Ramos (cell line): Measurements from ENCODE around the gene AP4B1.

Experiments
- in situ Hi-C: fragments of 300-500 bp; cut with MboI; formaldehyde crosslinking; loops from one replicate; pipeline ENCODE4 v1.14.3; 2022; ENCODE audit warnings: low sequenced_read_pairs; ENCODE audit not compliant: unreplicated experiment

Gene AP4B1

DNA sequence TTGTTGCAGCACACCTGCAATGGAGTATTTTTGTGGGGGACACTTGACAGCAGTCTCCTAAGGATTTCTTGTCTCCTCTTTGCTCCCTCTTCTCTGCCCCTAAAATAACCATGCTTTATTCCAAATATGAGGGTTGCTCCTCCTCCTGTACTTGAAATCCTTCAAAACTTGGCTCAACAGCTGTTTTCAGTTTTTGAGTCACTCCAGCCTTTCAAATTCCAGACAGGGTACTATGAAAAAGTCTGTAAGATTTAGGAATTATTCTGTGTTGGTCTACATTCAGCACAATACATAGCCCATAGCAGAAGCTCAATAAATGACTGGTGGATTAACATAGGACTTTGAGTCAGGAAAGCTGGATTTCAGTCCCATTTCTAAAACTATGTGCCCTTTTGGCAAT is 5.5 kb downstream of the AP4B1 start:
- in situ Hi-C loops, result no loop called here

DNA sequence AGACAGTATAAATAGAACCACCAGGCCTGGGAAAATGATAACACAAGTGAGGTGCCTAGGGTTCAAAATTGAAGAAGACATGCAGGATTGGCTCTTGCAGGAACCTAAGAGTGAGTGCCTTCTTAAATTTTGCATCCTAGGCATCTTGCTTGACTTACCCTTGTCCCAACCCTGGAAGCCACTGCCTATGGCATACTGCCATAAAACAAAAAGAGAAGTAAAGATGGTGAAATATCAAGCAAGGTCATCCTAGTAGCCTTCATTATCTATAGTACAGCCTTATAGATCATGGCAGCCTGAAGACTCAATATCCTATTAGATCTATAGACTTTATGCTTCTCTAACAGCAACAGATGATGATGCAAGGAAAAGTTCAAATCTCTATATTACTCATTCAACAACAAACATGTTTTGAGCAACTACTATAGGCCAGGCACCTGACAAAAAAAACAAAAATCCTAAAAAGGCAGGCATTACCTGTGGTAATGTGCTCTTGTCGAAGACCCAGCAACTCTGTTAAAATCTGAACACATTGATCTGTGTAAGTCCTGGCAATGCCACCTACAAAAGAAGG is 6.3 kb downstream of the AP4B1 start:
- in situ Hi-C loops, result no loop called here

DNA sequence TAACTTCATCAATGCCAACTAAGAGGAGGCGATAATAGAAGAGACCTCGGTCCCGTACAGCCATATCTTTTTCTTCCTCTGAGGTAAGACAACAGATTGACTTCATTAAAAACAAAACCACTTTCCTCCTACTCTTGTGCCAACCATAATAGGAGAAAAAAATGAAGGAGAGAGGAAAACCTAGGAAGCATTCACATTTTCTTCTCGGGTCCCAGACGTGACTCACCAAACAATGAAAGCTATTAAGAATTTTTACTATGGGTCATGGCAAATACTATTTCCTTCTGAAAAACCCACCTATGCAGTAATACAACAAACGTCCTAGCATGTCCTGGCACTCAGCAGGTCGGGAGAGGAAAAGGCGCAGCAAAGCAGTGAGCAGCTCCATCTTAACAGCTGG is 8.6 kb downstream of the AP4B1 start:
- in situ Hi-C loops, result no loop called here

DNA sequence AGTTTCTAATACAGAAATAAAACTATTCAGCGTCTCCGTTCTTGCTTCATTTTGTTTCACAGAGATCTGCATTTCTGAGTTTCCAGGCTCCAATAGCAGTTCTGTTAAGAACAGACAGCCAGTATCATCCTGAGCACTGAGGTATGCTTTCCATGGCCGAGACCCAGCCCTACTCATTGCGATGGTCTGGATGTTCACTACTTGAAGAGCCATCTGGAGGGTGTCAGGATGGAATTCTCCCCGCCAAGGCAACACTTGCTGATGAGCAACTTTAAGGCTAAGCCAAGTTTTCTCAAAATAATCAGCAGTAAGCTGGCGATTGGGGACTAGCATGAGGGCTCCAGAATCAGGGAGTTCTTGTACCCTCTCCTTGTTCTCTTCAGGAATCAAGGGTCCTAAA is 9.5 kb downstream of the AP4B1 start:
- in situ Hi-C loops, result no loop called here

DNA sequence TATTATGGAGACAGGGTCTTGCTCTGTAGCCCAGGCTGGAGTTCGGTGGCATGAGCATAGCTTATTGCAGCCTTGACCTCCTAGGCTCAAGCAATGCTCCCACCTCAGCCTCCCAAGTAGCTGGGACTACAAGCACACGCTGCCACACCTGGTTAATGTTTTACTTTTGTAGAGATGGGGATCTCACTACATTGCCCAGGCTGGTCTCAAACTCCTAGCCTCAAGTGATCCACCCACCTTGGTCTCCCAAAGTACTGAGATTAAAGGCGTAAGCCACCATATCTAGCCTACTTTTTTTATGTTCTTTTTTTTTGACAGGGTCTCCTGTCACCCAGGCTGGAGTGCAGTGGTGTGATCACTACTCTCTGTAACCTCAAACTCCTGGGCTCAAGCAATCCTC is 11.3 kb downstream of the AP4B1 start:
- in situ Hi-C loops, result no loop called here

DNA sequence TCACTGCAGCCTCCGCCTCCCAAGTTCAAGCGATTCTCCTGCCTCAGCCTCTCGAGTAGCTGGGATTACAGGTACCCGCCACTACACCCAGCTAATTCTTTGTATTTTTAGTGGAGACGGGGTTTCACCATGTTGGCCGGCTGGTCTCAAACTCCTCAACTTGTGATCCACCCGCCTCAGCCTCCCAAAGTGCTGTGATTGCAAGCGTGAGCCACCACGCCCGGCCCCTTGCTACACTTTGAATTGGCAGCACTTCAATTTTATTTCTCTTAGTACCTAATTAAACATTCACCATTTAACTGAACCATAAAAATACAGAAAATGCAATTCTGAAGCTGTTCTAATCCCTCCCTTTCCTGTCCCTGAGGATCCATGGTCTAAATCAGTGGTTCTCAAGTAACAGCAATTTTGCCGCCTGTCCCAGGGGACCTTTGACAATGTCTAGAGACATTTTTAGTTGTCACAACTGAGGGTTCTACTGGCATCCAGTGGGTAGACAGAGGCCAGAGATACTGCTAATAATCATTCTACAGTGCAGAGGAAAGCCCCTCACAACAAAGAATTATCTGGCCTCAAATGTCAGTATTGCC is 12.9 kb downstream of the AP4B1 start:
- in situ Hi-C loops, result no loop called here

DNA sequence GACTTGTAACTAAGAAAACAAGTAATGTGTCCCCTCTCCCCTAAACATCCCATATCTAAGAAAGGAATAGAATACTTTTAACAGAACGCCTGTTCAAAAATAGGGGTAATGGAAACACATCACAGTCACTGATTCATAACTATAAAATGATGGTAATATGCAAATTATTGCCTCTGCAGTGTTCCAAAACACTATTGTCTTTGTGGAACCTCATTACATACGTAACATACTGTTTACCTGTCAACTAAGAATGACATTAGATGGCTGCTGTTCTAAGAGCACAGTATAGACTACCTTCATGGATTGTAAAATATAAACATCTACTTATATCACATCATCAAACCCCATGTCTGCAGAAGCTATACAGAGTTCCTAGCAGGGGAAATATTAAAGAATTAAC is 13.8 kb downstream of the AP4B1 start:
- in situ Hi-C loops, result no loop called here

DNA sequence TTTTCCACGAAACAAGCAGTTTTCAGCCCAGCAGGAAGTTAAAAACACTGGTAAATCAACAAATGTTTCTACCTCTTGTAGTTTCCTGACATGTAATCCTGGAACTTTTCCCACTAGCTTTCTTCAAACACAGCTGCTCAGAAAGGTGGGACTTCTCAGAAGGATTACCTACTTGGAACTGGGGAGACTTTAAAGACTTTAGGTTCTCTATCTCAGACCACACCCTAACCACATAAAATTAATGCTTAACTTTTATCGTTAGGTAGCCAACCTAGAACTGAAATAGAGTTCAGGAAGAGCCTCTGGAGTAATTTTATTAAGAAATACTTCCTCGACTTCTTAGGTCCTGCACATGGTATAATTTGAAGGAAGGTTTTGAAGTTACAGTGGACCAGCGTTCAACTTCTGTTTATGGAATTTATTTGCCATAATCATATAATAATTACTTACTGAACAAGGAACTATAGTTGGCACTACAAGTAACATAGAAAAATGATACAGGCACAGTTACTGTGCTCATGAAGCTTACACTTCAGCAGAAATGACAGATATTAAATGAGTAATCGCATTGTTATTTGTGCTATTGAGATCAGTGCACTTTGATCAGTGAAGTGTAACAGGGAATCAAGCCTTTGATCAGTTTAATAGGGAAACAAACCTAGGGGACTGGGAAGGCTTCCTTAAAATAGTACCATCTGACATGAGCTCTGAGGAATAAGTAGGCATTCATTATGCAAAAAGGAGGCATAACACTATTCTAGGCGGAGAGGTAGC is 17.0 kb downstream of the AP4B1 start, which contains the start of gene BCL2L15:
TSS of gene BCL2L15 (minus strand) at position 180 of the 774 bp plus-strand sequence. CDS start 206 bp downstream, outside the sequence.
- in situ Hi-C loops, result no loop called here

DNA sequence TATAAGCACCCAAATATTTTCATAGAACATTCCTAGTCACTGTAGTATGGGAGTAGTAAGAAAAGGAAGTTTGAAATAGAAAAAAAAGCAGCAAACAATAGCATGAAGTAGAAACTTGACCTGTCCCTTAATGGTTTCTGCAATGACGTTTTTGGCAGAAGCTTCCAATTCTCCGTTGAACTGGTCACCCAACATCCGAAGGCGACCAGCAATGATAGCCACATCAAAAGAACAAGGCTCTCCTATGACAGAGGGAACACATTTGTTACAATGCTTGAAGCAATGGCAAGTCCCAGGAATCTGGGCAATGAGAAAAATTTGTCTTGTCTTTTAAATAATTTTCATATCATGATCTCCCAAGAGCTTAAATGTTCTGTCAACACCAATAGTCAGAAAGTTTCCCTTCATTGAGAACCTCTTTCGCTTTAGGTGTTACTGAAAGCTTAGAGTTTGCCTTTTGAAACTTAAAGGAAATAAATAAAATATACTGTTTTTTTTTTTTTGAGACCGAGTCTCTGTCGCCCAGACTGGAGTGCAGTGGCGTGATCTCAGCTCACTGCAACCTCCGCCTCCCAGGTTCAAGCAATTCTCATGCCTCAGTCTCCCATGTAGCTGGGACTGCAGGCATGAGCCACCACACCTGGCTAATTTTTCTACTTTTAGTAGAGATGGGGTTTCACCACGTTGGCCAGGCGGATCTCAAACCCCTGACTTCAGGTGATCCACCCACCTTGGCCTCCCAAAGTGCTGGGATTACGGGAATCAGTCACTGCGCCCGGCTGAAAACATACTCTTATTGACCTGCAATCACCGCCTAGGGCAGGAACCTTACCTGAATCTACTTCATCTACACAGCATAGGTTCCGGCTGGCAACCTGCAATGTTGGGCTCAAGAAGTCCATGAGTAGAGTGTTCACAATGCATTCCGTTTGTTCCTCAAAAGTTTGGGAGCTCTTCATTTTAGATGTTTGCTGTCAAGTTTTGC is 17.9 kb downstream of the AP4B1 start:
- in situ Hi-C loops, result no loop called here

DNA sequence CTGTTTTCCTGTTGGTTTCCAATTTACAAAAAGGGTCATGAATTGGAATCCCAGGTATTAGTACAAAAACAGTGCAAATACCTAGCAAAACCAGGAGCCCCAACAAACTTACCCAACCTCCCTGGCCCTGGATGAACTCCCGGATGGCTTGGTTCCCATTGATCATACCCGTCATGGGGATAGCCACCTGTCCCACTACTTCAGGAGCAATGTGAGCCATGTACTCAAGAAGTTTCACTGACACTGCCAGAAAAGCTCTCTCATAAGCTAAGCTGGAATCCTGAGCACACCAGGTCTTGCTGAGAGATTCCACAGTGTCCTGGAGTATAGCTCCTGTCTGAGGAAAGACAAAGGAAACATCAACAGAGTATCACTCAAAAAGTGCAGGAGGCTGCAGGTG is 22.9 kb downstream of the AP4B1 start:
- in situ Hi-C loops, result no loop called here

DNA sequence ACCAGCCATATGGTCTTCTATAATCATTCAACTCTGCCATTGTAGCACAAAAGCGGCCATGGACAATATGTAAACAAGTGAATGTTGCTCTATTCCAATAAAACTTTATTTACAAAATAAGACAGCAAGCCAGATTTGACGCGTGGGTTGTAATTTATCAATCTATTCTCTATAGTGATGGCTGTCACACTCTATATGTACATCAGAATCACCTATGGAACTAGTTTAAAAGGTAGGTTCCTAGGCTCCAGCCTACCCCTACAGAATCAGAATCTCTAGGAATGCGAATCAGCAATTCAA is 24.9 kb downstream of the AP4B1 start:
- in situ Hi-C loops, result no loop called here

DNA sequence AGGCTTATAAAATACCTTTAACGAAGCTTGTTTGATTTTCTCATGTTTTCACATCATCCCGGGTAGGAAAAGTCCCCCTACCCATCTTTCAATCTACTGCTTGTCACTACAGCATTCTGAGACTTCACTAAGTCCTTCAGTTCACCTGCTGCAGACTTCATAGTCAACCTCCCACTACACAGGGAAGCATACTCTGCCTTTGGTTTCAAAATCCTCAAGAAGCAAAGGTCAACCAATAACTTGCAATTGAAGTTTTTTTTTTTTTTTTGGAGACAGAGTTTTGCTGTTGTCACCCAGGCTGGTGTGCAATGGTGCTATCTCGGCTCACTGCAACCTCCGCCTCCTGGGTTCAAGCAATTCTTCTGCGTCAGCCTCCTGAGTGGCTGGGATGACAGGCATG is 28.4 kb downstream of the AP4B1 start:
- in situ Hi-C loops, result no loop called here

DNA sequence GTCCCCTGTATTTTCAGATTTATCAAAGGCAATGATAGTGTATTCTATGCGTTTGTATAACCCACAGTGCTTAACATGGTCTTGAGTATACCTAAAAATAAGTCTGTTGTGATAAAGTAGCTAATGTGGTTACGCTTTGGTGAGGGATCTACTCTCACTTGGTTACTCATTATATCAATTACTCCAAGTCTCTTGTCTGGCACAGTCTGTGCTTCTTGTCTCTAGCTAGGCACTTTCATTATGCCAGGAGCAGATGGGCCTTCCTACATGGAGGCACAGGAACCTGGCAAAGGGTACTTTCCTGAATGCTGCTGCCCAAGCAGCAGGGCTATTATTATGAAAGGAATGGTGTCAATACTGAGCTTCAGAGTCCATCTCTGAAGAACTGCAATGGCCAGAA is 28.9 kb downstream of the AP4B1 start:
- in situ Hi-C loops, result no loop called here

DNA sequence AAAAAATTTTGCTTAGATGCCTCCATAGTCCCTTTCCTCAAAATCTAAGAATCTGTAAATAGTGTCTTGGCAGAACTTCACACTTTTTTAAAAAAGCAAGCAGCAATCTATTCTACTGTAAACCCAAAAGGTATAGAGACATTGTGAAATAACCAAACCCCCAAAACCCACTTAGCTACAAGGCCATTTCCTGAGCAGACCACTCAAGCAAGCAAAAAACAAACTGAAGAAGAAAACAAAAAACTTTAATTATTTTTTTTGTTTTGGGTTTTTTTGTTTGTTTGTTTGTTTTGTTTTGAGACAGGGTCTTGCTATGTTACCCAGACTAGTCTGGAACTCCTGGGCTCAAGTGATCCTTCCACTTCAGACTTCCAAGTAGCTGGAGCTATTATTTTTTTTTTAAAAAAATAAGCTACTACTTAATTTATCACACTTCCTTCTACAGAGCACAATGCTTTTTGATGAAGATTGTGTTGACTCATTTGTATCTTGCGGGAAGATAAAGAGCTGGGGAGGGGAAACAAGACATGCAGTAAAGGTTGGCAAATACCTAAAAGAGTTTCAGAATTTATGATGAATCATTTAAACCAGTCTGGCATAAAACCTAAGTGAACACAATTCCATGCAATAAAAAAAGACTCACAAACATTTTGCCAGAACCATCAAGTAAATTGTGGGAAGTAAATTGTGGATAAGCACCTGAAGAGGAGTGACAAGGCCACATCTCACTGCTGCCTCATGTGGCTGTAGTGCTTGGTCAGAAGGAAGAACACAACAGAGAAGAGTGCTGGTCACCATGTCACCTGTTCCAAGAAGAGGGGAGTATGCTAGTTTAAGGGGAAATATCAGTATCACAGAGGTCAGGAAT is 30.4 kb downstream of the AP4B1 start:
- in situ Hi-C loops, result no loop called here

DNA sequence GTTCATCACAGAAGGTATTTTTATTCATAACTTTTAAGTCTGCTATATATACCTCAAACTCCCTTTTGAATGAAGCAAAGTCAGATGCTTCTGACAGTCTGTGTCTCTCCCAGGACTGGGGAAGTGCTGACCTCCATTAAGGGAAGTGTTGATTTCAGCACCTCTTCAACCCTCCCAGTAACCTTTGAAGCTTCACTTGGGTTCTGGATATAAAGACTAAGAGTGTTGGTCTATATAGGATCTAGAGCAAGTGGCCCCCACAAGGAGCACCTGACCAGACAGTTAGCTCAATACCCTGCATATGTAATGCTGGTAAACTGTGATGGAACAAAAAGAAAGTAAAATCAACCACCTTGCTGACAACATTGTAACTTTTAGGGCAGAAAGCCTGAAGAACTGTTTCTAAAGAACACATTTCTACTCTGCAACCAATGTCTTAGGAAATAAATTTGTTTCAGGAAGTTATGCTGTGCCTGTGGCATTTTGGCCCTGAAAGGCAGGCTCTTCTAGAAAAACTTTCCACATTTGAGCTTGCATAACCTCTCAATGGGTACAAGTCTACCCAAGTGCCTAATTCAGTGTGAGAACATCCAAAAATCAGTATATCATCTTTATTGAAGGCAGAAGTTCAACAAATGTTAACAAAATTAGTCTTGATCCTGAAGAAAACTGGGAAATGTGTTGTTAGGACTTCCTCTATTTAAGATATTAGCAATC is 32.2 kb downstream of the AP4B1 start:
- in situ Hi-C loops, result no loop called here

DNA sequence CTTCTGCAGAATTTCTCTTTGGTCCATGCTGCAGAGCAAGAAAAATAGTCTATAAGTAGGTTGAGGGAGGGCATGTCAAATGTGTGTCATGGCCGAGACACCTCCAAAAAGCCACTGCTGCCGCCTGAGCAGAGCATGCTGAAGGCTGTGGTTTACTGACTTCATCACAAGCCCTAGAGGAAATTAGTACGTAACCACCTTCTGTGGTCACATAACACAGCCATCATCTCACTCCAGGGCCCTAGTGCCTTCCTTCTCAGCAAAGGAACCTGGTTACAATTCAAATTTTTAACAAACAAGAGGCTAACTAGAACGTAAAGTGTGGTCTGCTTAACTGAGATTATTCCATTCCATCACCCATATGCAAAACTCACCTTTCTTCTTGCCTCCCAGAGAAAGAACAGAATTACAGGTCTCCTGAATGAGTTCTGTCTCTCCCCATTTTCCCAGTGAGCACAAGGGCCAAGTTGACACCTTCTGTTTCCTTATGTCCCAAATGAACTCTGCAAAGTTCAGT is 32.9 kb downstream of the AP4B1 start, which contains the start of gene PTPN22:
TSS of gene PTPN22 (minus strand) at position 116 of the 517 bp plus-strand sequence.
- in situ Hi-C loops, result no loop called here

DNA sequence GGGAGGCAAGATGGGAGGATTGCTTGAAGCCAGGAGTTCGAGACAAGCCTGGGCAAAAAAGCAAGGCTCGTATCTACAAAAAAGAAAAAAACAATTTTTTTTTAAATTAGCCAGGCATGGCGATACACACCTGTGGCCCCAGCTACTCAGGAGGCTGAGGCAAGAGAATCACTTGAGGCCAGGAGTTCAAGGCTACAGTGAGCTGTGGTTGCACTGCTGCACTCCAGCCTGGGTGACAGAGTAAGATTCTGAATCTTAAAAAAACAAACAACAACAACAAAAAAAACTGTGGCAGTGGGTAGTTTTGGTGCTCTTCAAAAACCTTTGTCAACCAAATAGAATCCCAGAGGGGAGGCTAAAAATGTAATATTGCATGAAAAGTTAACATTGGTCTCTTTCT is 33.8 kb downstream of the AP4B1 start:
- in situ Hi-C loops, result no loop called here

DNA sequence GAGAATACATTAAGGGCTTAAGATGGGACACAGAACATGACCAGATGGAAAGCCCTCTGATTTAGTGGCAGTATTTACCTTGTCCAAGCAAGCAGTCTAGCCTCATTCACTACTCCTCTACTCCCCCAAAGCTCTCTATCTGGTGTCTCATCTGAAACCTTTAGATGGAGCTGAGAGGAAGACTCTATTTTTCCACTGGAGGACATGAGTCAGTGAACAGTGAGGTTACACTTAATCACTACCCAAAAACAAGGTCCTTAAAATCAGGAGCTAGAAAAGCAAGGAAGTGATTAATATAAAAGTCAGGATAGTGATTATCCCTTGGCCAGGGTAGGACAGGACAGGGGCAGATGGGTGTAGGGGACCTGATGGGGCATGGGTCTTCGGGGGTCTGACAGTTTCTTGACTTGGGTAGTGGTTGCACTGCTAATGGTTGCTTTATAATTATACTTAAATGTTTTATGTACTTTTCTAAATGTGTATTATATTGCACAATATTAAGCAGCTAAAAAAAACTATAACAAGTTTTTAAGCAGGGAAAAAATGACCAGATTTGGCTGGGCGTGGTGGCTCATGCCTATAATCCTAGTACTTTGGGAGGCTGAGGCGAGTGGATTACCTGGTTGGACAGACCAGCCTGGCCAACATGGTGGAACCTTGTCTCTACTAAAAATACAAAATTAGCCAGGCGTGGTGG is 36.1 kb downstream of the AP4B1 start:
- in situ Hi-C loops, result no loop called here
